T-cell (primary cell): Measurements from ENCODE around the gene RAP1A. TPM values are rescaled to one million over a fixed set of nuclear protein-coding genes. Genes with fewer than 3 reads are reported as not detected.
"Not testable (repeated sequence)": the region's sequence is repeated elsewhere in the genome, so short reads cannot be mapped to it uniquely, and the experiment has no call there.

Experiments used
- ATAC-seq, 4 experiments: fragments of 200-7000 bp in 3 of 4; fragments of 150-1000 bp in 1 of 4; cut with Tn5 transposase; replicated peaks in 1 of 4; 1 replicate in 3 of 4; 2 replicates in 1 of 4; pipeline ENCODE4 v1.10.0; 2021; ENCODE audit warnings: moderate library complexity in 3 of 4, mild to moderate bottlenecking in 2 of 4, moderate number of reproducible peaks in 1 of 4
- CTCF ChIA-PET, 2 donors: fragments of 300-600 bp; sonication (Branson Sonifier 250); formaldehyde crosslinking; loops; one replicate each; lab custom pipeline; 2022; ENCODE audit warnings: antibody characterized with exemption in 2 of 2; lab: Charles Lee
- POLR2A ChIA-PET, 2 donors: fragments of 300-600 bp; sonication (Branson Sonifier 250); formaldehyde crosslinking; loops; one replicate each; lab custom pipeline; 2022; ENCODE audit warnings: antibody characterized with exemption in 2 of 2; lab: Charles Lee
- DNase-seq, 35 experiments: peaks; one replicate each; pipeline versions ENCODE4 v3.0.0 to v3.0.0-alpha.2; 2013 to 2023
- H3K27ac ChIP-seq: one replicate; pipeline ENCODE4 v1.5.1; 2013; ENCODE audit warnings: low read length
- H3K27me3 ChIP-seq, 2 experiments: replicated peaks in 1 of 2; 1 replicate in 1 of 2; 2 replicates in 1 of 2; pipeline versions ENCODE4 v1.6.1 to v1.7.0; 2013; ENCODE audit warnings: low read length in 1 of 2, mixed read lengths in 1 of 2; ENCODE audit not compliant: control insufficient read depth in 2 of 2, insufficient read depth in 2 of 2; ENCODE audit errors: extremely low read depth in 1 of 2
- H3K36me3 ChIP-seq, 2 donors: 1 replicate in 1 of 2; 2 replicates in 1 of 2; pipeline versions ENCODE4 v1.6.1 to v1.7.0; 2013; ENCODE audit warnings: low read length in 1 of 2; ENCODE audit not compliant: control insufficient read depth in 2 of 2, insufficient read depth in 1 of 2; ENCODE audit errors: extremely low read depth in 1 of 2
- H3K4me1 ChIP-seq, 2 experiments: 1 replicate in 1 of 2; 2 replicates in 1 of 2; pipeline versions ENCODE4 v1.6.1 to v1.7.0; 2013; ENCODE audit warnings: low read length in 2 of 2, mixed read lengths in 1 of 2; ENCODE audit not compliant: insufficient read depth in 2 of 2, control insufficient read depth in 1 of 2; ENCODE audit errors: extremely low read depth in 1 of 2
- H3K4me3 ChIP-seq, 2 donors: 1 replicate in 1 of 2; 2 replicates in 1 of 2; pipeline versions ENCODE4 v1.5.1 to v1.7.0; 2013; ENCODE audit warnings: mild to moderate bottlenecking in 2 of 2, low read length in 1 of 2, moderate library complexity in 1 of 2; ENCODE audit not compliant: control insufficient read depth in 1 of 2; ENCODE audit errors: extremely low read depth in 1 of 2
- H3K9me3 ChIP-seq: 2 replicates; pipeline ENCODE4 v1.7.0; 2013
- H3K27ac Mint-ChIP-seq, 2 donors: one replicate each; pipeline ENCODE4 v1.8.0; 2020 to 2021; ENCODE audit warnings: mild to moderate bottlenecking in 2 of 2, mixed read lengths in 2 of 2
- H3K27me3 Mint-ChIP-seq, 2 donors: one replicate each; pipeline ENCODE4 v1.8.0; 2021 to 2022; ENCODE audit warnings: mixed read lengths in 2 of 2
- H3K36me3 Mint-ChIP-seq: one replicate; pipeline ENCODE4 v1.8.0; 2021; ENCODE audit warnings: mixed read lengths
- H3K4me1 Mint-ChIP-seq, 3 donors: one replicate each; pipeline ENCODE4 v1.8.0; 2020 to 2022; ENCODE audit warnings: mixed read lengths in 3 of 3, mild to moderate bottlenecking in 1 of 3
- H3K4me3 Mint-ChIP-seq, 3 donors: one replicate each; pipeline ENCODE4 v1.8.0; 2020 to 2022; ENCODE audit warnings: mild to moderate bottlenecking in 3 of 3, mixed read lengths in 3 of 3, moderate library complexity in 3 of 3
- H3K9me3 Mint-ChIP-seq, 3 donors: one replicate each; pipeline ENCODE4 v1.8.0; 2020 to 2022; ENCODE audit warnings: mixed read lengths in 3 of 3
- WGBS: methylation state at CpG from one replicate; pipeline ENCODE4 v1.1.5; 2013; ENCODE audit warnings: missing lambda C conversion rate; ENCODE audit not compliant: insufficient coverage; 5-methylcytosine and 5-hydroxymethylcytosine counted together
- total RNA-seq, 35 experiments: library from RNA in 6 of 35; stranded (reverse) in 6 of 35; fragments of 120-200 nt in 1 of 35; gene quantifications; one replicate each; pipeline versions ENCODE4 v1.2.1 to v1.2.4 and lab custom pipeline; 2013 to 2026

RAP1A gene
- total RNA-seq, 5 donors from 2014 or later (not counting 1 experiment from before 2014, with no cell fraction given) = 95.0 to 108 (median 103) TPM

- no peaks in the 10 kb centered on the region for H3K9me3 Mint-ChIP-seq
- H3K4me3 Mint-ChIP-seq = peak overlapping the region; percentile 46 to 56 (median 48)
- H3K27ac Mint-ChIP-seq = peak overlapping the region; percentile 81 to 85
- H3K4me1 Mint-ChIP-seq = peaks cover 81 to 85% (median 83%) of the 10 kb centered on the region in 3 donors
- POLR2A ChIA-PET = interaction anchor here (0.6 kb wide), 2 partner anchors 9 to 17 kb away, joined by 4 read pairs; no protein-coding TSS in a partner anchor
- Histone ChIP-seq H3K4me3 (no peak overlapping the region), H3K4me1 (peaks cover 16 to 82% of the 10 kb centered on the region in 2 experiments), H3K27me3 (no peaks in the 10 kb centered on the region), H3K9me3 (no peaks in the 10 kb centered on the region), H3K27ac (peak overlapping the region; percentile 51), H3K36me3 (peaks cover 0 to 3% of the 10 kb centered on the region in 2 donors)
- no peaks in the 10 kb centered on the region for H3K27me3 Mint-ChIP-seq
- H3K36me3 Mint-ChIP-seq = no peaks in the 10 kb centered on the region
- ATAC-seq = no peak
- no CpG with 5 or more reads among the region's 4 CpGs for whole genome bisulfite sequencing
- DNase-seq = no peak
- CTCF ChIA-PET = interaction anchor here (0.5 to 1.0 kb wide), 2 partner anchors 122 to 157 kb away, joined by 3 read pairs; no protein-coding TSS in a partner anchor
Measured at GRCh38 chr1:111629190-111629954, 9.8 kb downstream of the RAP1A start.

GRCh38 chr1:111630567-111630966 lies 11.0 kb downstream of the RAP1A start:
- Mint-ChIP-seq H3K4me1 (peaks cover 80 to 84% (median 83%) of the 10 kb centered on the region in 3 donors), H3K9me3 (no peaks in the 10 kb centered on the region), H3K36me3 (peaks cover 4% of the 10 kb centered on the region), H3K27ac (peak overlapping the region in 1 of 2 donors; percentile 80), H3K27me3 (no peaks in the 10 kb centered on the region), H3K4me3 (peak overlapping the region in 1 of 3 donors; percentile 10)
- no peak for ATAC-seq
- DNase-seq = no peak
- H3K9me3 ChIP-seq = no peaks in the 10 kb centered on the region
- ChIA-PET CTCF (interaction anchor here in 1 of 2 donors (1.0 to 1.2 kb wide), 2 partner anchors 9 to 15 kb away, joined by 3 read pairs; no protein-coding TSS in a partner anchor), POLR2A (interaction anchor here in 1 of 2 donors (0.6 kb wide), 1 partner anchor 101 kb away, joined by 4 read pairs; no protein-coding TSS in a partner anchor)
- peaks cover 0 to 3% of the 10 kb centered on the region in 2 donors for H3K36me3 ChIP-seq
- H3K27me3 ChIP-seq = no peaks in the 10 kb centered on the region
- peaks cover 18 to 73% of the 10 kb centered on the region in 2 experiments for H3K4me1 ChIP-seq
- WGBS = no CpG with 5 or more reads among the region's 2 CpGs
- no peak overlapping the region for H3K4me3 ChIP-seq
- no peak overlapping the region for H3K27ac ChIP-seq

- Histone ChIP-seq H3K27ac (no peak overlapping the region), H3K4me3 (no peak overlapping the region), H3K4me1 (peaks cover 21 to 64% of the 10 kb centered on the region in 2 experiments), H3K36me3 (peaks cover 0 to 5% of the 10 kb centered on the region in 2 donors), H3K27me3 (no peaks in the 10 kb centered on the region), H3K9me3 (no peaks in the 10 kb centered on the region)
- H3K36me3 Mint-ChIP-seq = peaks cover 4% of the 10 kb centered on the region
- no peaks in the 10 kb centered on the region for H3K9me3 Mint-ChIP-seq
- H3K27me3 Mint-ChIP-seq = no peaks in the 10 kb centered on the region
- ATAC-seq = no peak
- ChIA-PET CTCF (interaction anchor here in 1 of 2 donors (0.6 to 0.9 kb wide), 2 partner anchors 13 to 39 kb away, joined by 3 to 8 read pairs; no protein-coding TSS in a partner anchor), POLR2A (interaction anchor here in 1 of 2 donors (0.5 kb wide), 1 partner anchor 350 kb away, joined by 3 read pairs; no protein-coding TSS in a partner anchor)
- peak overlapping the region; percentile 29 to 30 for H3K27ac Mint-ChIP-seq
- peaks cover 83 to 84% (median 83%) of the 10 kb centered on the region in 3 donors for H3K4me1 Mint-ChIP-seq
- no CpG with 5 or more reads among the region's 2 CpGs for WGBS
- H3K4me3 Mint-ChIP-seq = peak overlapping the region in 1 of 3 donors; percentile 10
- DNase-seq = no peak
Measured at GRCh38 chr1:111631502-111631901, 11.9 kb downstream of the RAP1A start.

- Mint-ChIP-seq H3K4me3 (peak overlapping the region; percentile 2 to 32 (median 25)), H3K27ac (peak overlapping the region; percentile 50 to 56), H3K4me1 (peaks cover 84 to 88% (median 84%) of the 10 kb centered on the region in 3 donors)
- 86% methylated on average over 1 of the region's 4 CpGs for WGBS
- H3K27me3 ChIP-seq, H3K4me3 ChIP-seq, DNase-seq, H3K9me3 Mint-ChIP-seq, CTCF ChIA-PET, ATAC-seq, H3K27ac ChIP-seq, H3K9me3 ChIP-seq, H3K27me3 Mint-ChIP-seq, H3K36me3 ChIP-seq, H3K36me3 Mint-ChIP-seq: not testable (repeated sequence)
- H3K4me1 ChIP-seq = peaks cover 22 to 58% of the 10 kb centered on the region in 2 experiments
- POLR2A ChIA-PET = interaction anchor here (0.6 kb wide), 2 partner anchors 40 to 136 kb away, joined by 4 to 9 read pairs; no protein-coding TSS in a partner anchor
Measured at GRCh38 chr1:111632771-111633170, 13.2 kb downstream of the RAP1A start.

- H3K27ac Mint-ChIP-seq = peak overlapping the region in 1 of 2 donors; percentile 17
- Histone ChIP-seq H3K27ac (no peak overlapping the region), H3K4me1 (peaks cover 22 to 51% of the 10 kb centered on the region in 2 experiments), H3K9me3 (no peaks in the 10 kb centered on the region), H3K27me3 (no peaks in the 10 kb centered on the region), H3K4me3 (no peak overlapping the region), H3K36me3 (peaks cover 0 to 2% of the 10 kb centered on the region in 2 donors)
- peaks cover 83 to 88% (median 83%) of the 10 kb centered on the region in 3 donors for H3K4me1 Mint-ChIP-seq
- no peaks in the 10 kb centered on the region for H3K27me3 Mint-ChIP-seq
- ATAC-seq (no peak), DNase-seq (no peak)
- ChIA-PET CTCF (no interaction called here), POLR2A (no interaction called here)
- WGBS = no CpG with 5 or more reads among the region's 1 CpG
- H3K36me3 Mint-ChIP-seq = peaks cover 4% of the 10 kb centered on the region
- H3K9me3 Mint-ChIP-seq = no peaks in the 10 kb centered on the region
- H3K4me3 Mint-ChIP-seq = no peak overlapping the region
Measured at GRCh38 chr1:111633736-111634247, 14.2 kb downstream of the RAP1A start.

- no peak overlapping the region for H3K4me3 ChIP-seq
- H3K4me1 Mint-ChIP-seq = peaks cover 81 to 82% (median 82%) of the 10 kb centered on the region in 3 donors
- ChIA-PET CTCF (no interaction called here), POLR2A (no interaction called here)
- H3K4me1 ChIP-seq = peaks cover 22 to 45% of the 10 kb centered on the region in 2 experiments
- no peaks in the 10 kb centered on the region for H3K27me3 Mint-ChIP-seq
- H3K27me3 ChIP-seq = no peaks in the 10 kb centered on the region
- no peak for ATAC-seq
- peaks cover 4% of the 10 kb centered on the region for H3K36me3 Mint-ChIP-seq
- H3K27ac Mint-ChIP-seq = peak overlapping the region; percentile 3 to 63
- H3K4me3 Mint-ChIP-seq = peak overlapping the region in 2 of 3 donors; percentile 18 to 30
- H3K9me3 ChIP-seq = no peaks in the 10 kb centered on the region
- H3K27ac ChIP-seq = no peak overlapping the region
- no CpG with 5 or more reads among the region's 2 CpGs for WGBS
- H3K9me3 Mint-ChIP-seq = no peaks in the 10 kb centered on the region
- DNase-seq = no peak
- peaks cover 0 to 2% of the 10 kb centered on the region in 2 donors for H3K36me3 ChIP-seq
Measured at GRCh38 chr1:111635324-111636009, 15.9 kb downstream of the RAP1A start.
